CD14-positive monocyte (primary cell): ENCODE data around the gene TBC1D30. TPM values are rescaled to one million over a fixed set of nuclear protein-coding genes. Genes with fewer than 3 reads are reported as not detected.
A peak's percentile ranks its signal among the peaks of the same experiment; 100 is the strongest.

ENCODE experiments used
- DNase-seq, 3 donors: peaks; one replicate each; pipeline ENCODE4 v3.0.0-alpha.2; 2011 to 2022
- H2AFZ ChIP-seq: 2 replicates; pipeline ENCODE4 v1.6.0; 2012; ENCODE audit warnings: mild to moderate bottlenecking, low read depth, low read length, inconsistent platforms; ENCODE audit not compliant: insufficient read depth, poor library complexity, severe bottlenecking
- H3K27ac ChIP-seq, 2 donors: 1 replicate in 1 of 2; 2 replicates in 1 of 2; pipeline ENCODE4 v1.5.1; 2012 to 2013; ENCODE audit warnings: low read length in 2 of 2, control low read depth in 1 of 2, inconsistent platforms in 1 of 2, low read depth in 1 of 2, mild to moderate bottlenecking in 1 of 2
- H3K27me3 ChIP-seq, 2 donors: one replicate each; pipeline versions ENCODE4 v1.6.0 to v1.6.1; 2011 to 2013; ENCODE audit warnings: low read length in 2 of 2; ENCODE audit not compliant: control insufficient read depth in 2 of 2, insufficient read depth in 2 of 2
- H3K36me3 ChIP-seq, 2 donors: replicated peaks in 1 of 2; 1 replicate in 1 of 2; 2 replicates in 1 of 2; pipeline versions ENCODE4 v1.5.1 to v1.6.1; 2012 to 2013; ENCODE audit warnings: low read length in 2 of 2, control low read depth in 1 of 2, inconsistent platforms in 1 of 2, mild to moderate bottlenecking in 1 of 2; ENCODE audit not compliant: insufficient read depth in 2 of 2, control insufficient read depth in 1 of 2
- H3K4me1 ChIP-seq, 2 donors: 1 replicate in 1 of 2; 2 replicates in 1 of 2; pipeline versions ENCODE4 v1.5.1 to v1.6.1; 2012 to 2013; ENCODE audit warnings: low read length in 2 of 2, control low read depth in 1 of 2, inconsistent platforms in 1 of 2, mild to moderate bottlenecking in 1 of 2, moderate library complexity in 1 of 2; ENCODE audit not compliant: insufficient read depth in 2 of 2, control insufficient read depth in 1 of 2
- H3K4me2 ChIP-seq: replicated peaks from 2 replicates; pipeline ENCODE3; 2012; ENCODE audit warnings: low read length, moderate library complexity, mild to moderate bottlenecking; ENCODE audit not compliant: poor library complexity, severe bottlenecking; ENCODE audit errors: extremely low read depth
- H3K4me3 ChIP-seq, 3 experiments: fragments of 200-600 bp in 1 of 3; sonication (generic) in 1 of 3; replicated peaks in 1 of 3; 1 replicate in 2 of 3; 2 replicates in 1 of 3; pipeline ENCODE4 v1.5.1; 2011 to 2013; ENCODE audit warnings: low read length in 3 of 3, mild to moderate bottlenecking in 3 of 3, control low read depth in 2 of 3, low read depth in 2 of 3, inconsistent platforms in 1 of 3, moderate library complexity in 1 of 3
- H3K79me2 ChIP-seq: 2 replicates; pipeline ENCODE4 v1.6.0; 2012; ENCODE audit warnings: mild to moderate bottlenecking, control low read depth, inconsistent platforms, low read length, moderate library complexity; ENCODE audit not compliant: insufficient read depth
- H3K9ac ChIP-seq: 2 replicates; pipeline ENCODE4 v1.6.0; 2017; ENCODE audit warnings: low read length, mild to moderate bottlenecking; ENCODE audit not compliant: insufficient read depth, poor library complexity, severe bottlenecking
- H3K9me3 ChIP-seq, 2 donors: replicated peaks in 1 of 2; 1 replicate in 1 of 2; 2 replicates in 1 of 2; pipeline versions ENCODE4 v1.5.1 to v1.6.1; 2012 to 2013; ENCODE audit warnings: low read length in 2 of 2, control low read depth in 1 of 2; ENCODE audit not compliant: control insufficient read depth in 1 of 2, insufficient read depth in 1 of 2
- H4K20me1 ChIP-seq: 2 replicates; pipeline ENCODE4 v1.6.0; 2012; ENCODE audit warnings: mild to moderate bottlenecking, low read length, control low read depth, moderate library complexity; ENCODE audit not compliant: insufficient read depth
- H3K27ac Mint-ChIP-seq, 7 donors: one replicate each; pipeline ENCODE4 v1.8.0; 2020; ENCODE audit warnings: mild to moderate bottlenecking in 7 of 7, mixed read lengths in 7 of 7, moderate library complexity in 6 of 7, inconsistent platforms in 2 of 7
- H3K27me3 Mint-ChIP-seq, 3 donors: one replicate each; pipeline ENCODE4 v1.8.0; 2021 to 2022; ENCODE audit warnings: low read depth in 3 of 3, mild to moderate bottlenecking in 3 of 3, mixed read lengths in 3 of 3, moderate library complexity in 3 of 3, inconsistent platforms in 1 of 3
- H3K36me3 Mint-ChIP-seq, 2 donors: one replicate each; pipeline ENCODE4 v1.8.0; 2020; ENCODE audit warnings: mixed read lengths in 2 of 2, inconsistent platforms in 1 of 2, mild to moderate bottlenecking in 1 of 2
- H3K4me1 Mint-ChIP-seq: one replicate; pipeline ENCODE4 v1.8.0; 2020; ENCODE audit warnings: mild to moderate bottlenecking, mixed read lengths
- H3K4me3 Mint-ChIP-seq, 2 donors: one replicate each; pipeline ENCODE4 v1.8.0; 2020; ENCODE audit warnings: mild to moderate bottlenecking in 2 of 2, mixed read lengths in 2 of 2, moderate library complexity in 1 of 2
- H3K9me3 Mint-ChIP-seq, 7 donors: one replicate each; pipeline ENCODE4 v1.8.0; 2020 to 2022; ENCODE audit warnings: mixed read lengths in 7 of 7, mild to moderate bottlenecking in 6 of 7, moderate library complexity in 6 of 7, inconsistent platforms in 2 of 7
- CTCF ChIP-seq: fragments of 200-600 bp; IDR thresholded peaks from one replicate; pipeline ENCODE4 v1.8.0; 2022; ENCODE audit warnings: antibody characterized with exemption, mild to moderate bottlenecking
- WGBS: methylation state at CpG from one replicate; pipeline ENCODE4 v1.1.5; 2013; ENCODE audit warnings: missing lambda C conversion rate; ENCODE audit not compliant: insufficient coverage; 5-methylcytosine and 5-hydroxymethylcytosine counted together
- intact Hi-C, 2 donors: fragments of 100-400 bp; cut with micrococcal nuclease; formaldehyde crosslinking; loops; one replicate each; pipeline versions ENCODE4 v1.15.0 to v1.15.1; 2023
- polyA plus RNA-seq, 3 donors: library from polyadenylated mRNA; depleted of rRNA in 1 of 3; unstranded in 2 of 3; stranded (reverse) in 1 of 3; fragments of 300-500 nt in 2 of 3; fragments of >200 nt in 1 of 3; fragmentation: Illumina TruSeq in 2 of 3; gene quantifications; 1 replicate in 2 of 3; 2 replicates in 1 of 3; pipeline ENCODE4 v1.2.3, GENCODE V29; 2012 to 2021

TBC1D30 gene
- polyA plus RNA-seq, 3 donors, result 1.1 to 2.8 (median 2.7) TPM

- intact Hi-C loops, result no loop called here
- no peak for TF ChIP-seq CTCF
- no peaks in the 10 kb centered on the region for H3K79me2 ChIP-seq
- DNase-seq, result no peak
- no peak overlapping the region for H3K27ac ChIP-seq
- Mint-ChIP-seq H3K4me1 (peaks cover 1% of the 10 kb centered on the region), H3K27ac (no peak overlapping the region), H3K36me3 (no peaks in the 10 kb centered on the region), H3K4me3 (no peak overlapping the region), H3K9me3 (peaks cover 0 to 3% (median 0%) of the 10 kb centered on the region in 7 donors), H3K27me3 (peaks cover 6 to 19% (median 7%) of the 10 kb centered on the region in 3 donors)
- no peak overlapping the region for H3K9ac ChIP-seq
- no peaks in the 10 kb centered on the region for H3K36me3 ChIP-seq
- H3K9me3 ChIP-seq, result no peaks in the 10 kb centered on the region
- H3K4me1 ChIP-seq, result no peaks in the 10 kb centered on the region
- H3K27me3 ChIP-seq, result peaks cover 3 to 7% of the 10 kb centered on the region in 2 donors
- no peaks in the 10 kb centered on the region for H4K20me1 ChIP-seq
- no peak overlapping the region for H3K4me3 ChIP-seq
- H2AFZ ChIP-seq, result no peak overlapping the region
- no peak overlapping the region for H3K4me2 ChIP-seq
- WGBS, result no CpG with 5 or more reads among the region's 2 CpGs
These were observed 10.0 kb upstream of the TBC1D30 start for GRCh38 chr12:64814432-64814831.

DNA sequence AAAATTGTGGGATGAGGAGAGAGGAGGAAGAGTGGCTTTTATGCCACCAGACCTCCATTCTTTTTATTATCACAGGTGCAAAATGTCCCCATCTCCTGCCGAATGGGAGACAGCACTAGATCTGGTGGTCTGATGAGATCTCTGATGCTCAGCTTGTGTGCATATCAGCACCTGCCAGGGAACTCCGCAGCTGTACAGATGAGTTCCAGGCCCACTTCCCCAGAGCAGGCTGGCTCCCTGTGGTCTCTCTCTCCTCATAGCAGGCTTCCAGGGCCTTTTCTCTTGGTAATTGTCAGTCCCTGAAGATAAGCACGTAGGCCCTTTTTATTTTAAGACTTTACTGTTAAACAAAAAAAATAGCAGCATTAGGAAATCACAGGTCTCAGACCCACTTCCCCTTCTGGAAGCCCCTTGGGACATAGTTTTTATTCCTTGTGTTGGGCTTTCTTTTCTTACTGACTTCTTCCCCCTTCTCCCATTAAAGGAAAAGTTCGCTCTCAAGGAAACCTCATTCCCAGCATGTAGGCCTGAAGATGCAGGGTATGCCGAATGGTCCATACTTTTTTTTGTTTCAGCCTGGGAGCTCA, 4.5 kb upstream of the TBC1D30 start:
- no peaks in the 10 kb centered on the region for H3K36me3 ChIP-seq
- Mint-ChIP-seq H3K4me3 (no peak overlapping the region), H3K27ac (peak overlapping the region in 1 of 7 donors; percentile 61), H3K27me3 (peaks cover 28 to 40% (median 33%) of the 10 kb centered on the region in 3 donors), H3K36me3 (peaks cover 1 to 3% of the 10 kb centered on the region in 2 donors), H3K9me3 (peaks cover 0 to 18% (median 9%) of the 10 kb centered on the region in 7 donors), H3K4me1 (peaks cover 14% of the 10 kb centered on the region)
- no peak for DNase-seq
- H2AFZ ChIP-seq, result no peak overlapping the region
- H3K4me1 ChIP-seq, result peaks cover 5 to 11% of the 10 kb centered on the region in 2 donors
- H3K9ac ChIP-seq, result no peak overlapping the region
- H3K9me3 ChIP-seq, result peaks cover 6 to 7% of the 10 kb centered on the region in 2 donors
- no peak overlapping the region for H3K4me2 ChIP-seq
- no peaks in the 10 kb centered on the region for H3K79me2 ChIP-seq
- H3K27me3 ChIP-seq, result peaks cover 31 to 39% of the 10 kb centered on the region in 2 donors
- no peaks in the 10 kb centered on the region for H4K20me1 ChIP-seq
- H3K4me3 ChIP-seq, result no peak overlapping the region
- H3K27ac ChIP-seq, result no peak overlapping the region
- WGBS, result 91% methylated on average over 4 of the region's 5 CpGs
- TF ChIP-seq CTCF, result no peak
- intact Hi-C loops, result no loop called here
